NCI-H128 (cell line): ENCODE data around the gene ING2.

Experiments used
- DNase-seq: peaks from one replicate; lab custom pipeline; 2025; ENCODE audit not compliant: unreplicated experiment; lab: John Stamatoyannopoulos, UW

The ING2 gene

GRCh38 chr4:183499389-183499788 is 5.5 kb upstream of the ING2 start:
- DNase-seq = no peak

- DNase-seq = no peak
These were observed 5.1 kb upstream of the ING2 start for GRCh38 chr4:183499801-183500200.

GRCh38 chr4:183503497-183504063 is 1.3 kb upstream of the ING2 start:
- DNase-seq = no peak

GRCh38 chr4:183504064-183504929 is 561 bp upstream of the ING2 start:
- DNase-seq = peak; percentile 88

GRCh38 chr4:183505611-183506388 is 942 bp downstream of the ING2 start:
- peak; percentile 5 for DNase-seq

- DNase-seq = no peak
These were observed 1.5 kb downstream of the ING2 start for GRCh38 chr4:183506389-183506735.

- no peak for DNase-seq
These were observed 3.3 kb downstream of the ING2 start for GRCh38 chr4:183507925-183508696.

GRCh38 chr4:183508697-183509335 is 4.0 kb downstream of the ING2 start:
- DNase-seq = no peak

GRCh38 chr4:183515411-183515810 is 10.6 kb downstream of the ING2 start:
- DNase-seq = no peak

- no peak for DNase-seq
These were observed 12.3 kb downstream of the ING2 start for GRCh38 chr4:183517194-183517593.

GRCh38 chr4:183517781-183518180 is 12.9 kb downstream of the ING2 start:
- DNase-seq = no peak

GRCh38 chr4:183522821-183523220 is 18.0 kb downstream of the ING2 start:
- no peak for DNase-seq

GRCh38 chr4:183527326-183527725 is 22.5 kb downstream of the ING2 start:
- no peak for DNase-seq

- DNase-seq = no peak
These were observed 28.0 kb downstream of the ING2 start for GRCh38 chr4:183532821-183533220.

GRCh38 chr4:183533698-183534097 is 28.8 kb downstream of the ING2 start:
- DNase-seq = no peak

- no peak for DNase-seq
These were observed 35.7 kb downstream of the ING2 start for GRCh38 chr4:183540410-183541009.

GRCh38 chr4:183541010-183541751 is 36.3 kb downstream of the ING2 start:
- DNase-seq = no peak

GRCh38 chr4:183541752-183542040 is 36.8 kb downstream of the ING2 start:
- no peak for DNase-seq

GRCh38 chr4:183543435-183543834 is 38.6 kb downstream of the ING2 start:
- no peak for DNase-seq

GRCh38 chr4:183544109-183544508 is 39.3 kb downstream of the ING2 start:
- no peak for DNase-seq
